HG03520 (cell line): ENCODE results near the gene MTMR1.

Experiments used
- ATAC-seq: cut with Tn5 transposase; IDR thresholded peaks from one replicate; pipeline ENCODE4 v1.9.1; 2021; ENCODE audit warnings: mild to moderate bottlenecking, moderate library complexity; ENCODE audit not compliant: unreplicated experiment

The MTMR1 gene

DNA sequence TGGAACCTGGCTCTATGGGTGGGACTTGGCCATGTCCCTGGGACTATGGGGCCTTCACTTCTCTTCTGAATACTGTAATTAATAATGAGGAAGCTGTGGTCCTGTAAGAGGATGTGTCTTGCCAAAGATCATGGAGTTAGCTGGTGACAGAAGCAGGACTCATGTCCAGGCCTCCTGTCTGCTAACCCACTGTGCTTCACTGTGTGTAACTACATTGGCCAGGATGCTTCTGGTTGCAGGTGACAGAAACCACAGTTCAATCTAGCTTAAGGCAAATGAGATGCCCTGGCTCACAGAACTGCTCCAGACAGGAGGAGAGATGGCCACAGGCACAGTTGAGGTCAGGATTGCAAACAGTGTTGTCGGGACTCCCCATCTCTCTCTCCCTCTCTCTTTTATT is 3.1 kb downstream of the MTMR1 start:
- ATAC-seq, result no peak

DNA sequence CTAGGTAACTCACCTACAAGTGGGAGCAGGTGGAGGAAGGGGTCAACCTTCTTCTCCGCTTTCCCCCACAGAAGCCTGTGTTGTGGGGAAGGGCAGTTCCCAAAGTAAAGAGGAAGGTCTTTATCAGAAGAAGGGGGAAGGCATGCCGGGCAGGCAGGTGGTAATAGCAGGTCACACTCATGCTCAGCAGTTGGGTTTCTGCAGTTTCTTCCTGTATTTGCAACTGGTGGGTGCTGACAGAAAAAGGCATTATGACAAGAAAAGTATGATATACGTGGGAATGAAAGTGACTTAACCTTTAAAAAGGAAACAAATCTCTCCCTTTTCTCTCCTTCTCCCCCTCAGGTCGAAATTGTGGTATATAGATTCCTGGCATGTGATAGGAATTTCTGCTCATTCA is 3.7 kb downstream of the MTMR1 start:
- no peak for ATAC-seq

DNA sequence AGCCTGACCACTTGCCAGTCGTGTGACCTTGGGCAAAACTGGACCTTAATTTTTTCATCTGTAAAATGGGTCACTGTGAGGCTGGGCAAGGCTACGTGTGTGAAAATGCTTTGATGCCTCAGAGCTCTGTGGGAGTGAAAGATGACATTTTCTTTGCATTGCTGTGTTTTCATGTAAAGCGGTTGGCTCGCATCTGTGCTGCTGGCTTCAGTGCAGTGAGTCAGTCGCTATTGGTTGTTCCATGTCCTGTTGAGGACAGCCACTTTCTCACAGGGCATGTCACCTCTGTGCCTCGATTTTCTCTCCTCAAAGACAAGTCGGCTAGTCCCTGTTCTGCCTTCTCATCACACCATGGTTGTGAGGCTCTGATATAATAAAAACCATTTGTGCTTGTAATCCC is 4.4 kb downstream of the MTMR1 start:
- ATAC-seq, result no peak

- ATAC-seq, result no peak
Measured at GRCh38 chrX:150698981-150699380, 5.8 kb downstream of the MTMR1 start.

DNA sequence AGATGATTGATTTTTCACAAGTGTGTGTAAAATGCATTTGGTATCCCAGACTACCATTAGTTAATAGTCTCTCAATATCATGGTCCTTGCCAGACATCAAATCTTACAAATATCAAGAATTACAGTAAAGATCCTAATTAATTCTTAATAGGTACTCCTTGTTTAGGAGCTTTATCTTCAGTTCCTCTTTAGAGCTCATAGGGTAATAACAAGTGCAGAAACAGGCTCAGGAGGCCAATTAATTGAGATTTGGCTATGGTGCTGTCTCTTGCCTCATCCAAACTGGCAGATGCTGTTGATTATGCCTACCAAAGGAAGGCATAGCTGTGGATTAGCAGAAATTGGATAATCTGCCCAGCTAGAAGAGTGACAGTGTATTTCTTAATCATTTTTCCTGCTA is 6.9 kb downstream of the MTMR1 start:
- no peak for ATAC-seq

DNA sequence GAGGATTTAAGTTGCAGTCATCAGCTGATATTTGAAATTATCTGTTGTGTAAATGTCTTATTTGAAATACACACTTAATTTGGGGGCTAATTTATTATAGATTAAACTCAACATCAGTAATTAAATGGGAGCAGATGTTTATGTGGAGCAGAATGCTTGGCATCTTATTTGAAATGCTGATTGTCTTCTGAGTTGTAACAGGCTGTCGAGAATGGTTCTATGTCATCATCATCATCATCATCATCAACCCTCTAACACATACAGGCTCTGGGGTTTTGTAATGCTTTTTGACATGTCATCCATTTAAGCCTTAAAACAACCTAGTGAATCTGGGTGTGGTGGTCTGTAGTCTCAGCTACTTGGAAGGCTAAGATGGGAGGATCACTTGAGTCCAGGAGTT is 8.2 kb downstream of the MTMR1 start:
- ATAC-seq, result no peak

DNA sequence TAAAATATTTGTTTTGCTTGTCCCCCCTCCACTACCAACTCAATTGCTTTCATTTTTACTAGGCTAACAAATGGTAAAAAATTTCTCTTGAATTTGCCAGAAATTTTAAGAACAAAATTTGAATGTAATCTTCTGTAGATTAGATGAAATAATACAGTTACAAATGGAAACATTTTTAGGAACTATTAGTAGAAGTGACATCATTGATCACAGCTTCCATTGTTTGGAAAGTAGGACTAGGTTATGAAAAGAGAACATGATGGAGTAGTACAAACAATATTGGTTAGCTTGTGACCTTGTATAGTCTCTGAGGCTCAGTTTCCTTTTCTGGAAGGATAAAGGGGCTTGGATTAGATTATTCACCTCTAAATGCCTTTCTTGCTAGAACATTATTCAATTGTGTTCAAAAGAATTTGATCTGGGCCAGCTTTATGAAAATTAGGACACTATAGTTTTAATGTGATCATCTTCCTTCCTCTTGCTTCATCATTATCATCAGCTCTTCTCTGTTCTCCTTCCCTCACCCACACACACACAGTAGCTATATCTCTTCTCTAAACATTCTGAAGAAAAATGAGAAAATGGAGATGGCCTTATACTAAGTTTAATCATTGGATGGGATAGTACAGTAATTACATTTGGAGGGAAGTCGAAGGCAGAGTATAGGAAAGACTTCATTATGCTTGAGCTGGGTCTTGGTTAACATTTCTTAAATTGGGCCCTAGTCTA is 9.9 kb downstream of the MTMR1 start:
- ATAC-seq, result no peak

GRCh38 chrX:150703695-150703974 is 10.4 kb downstream of the MTMR1 start:
- ATAC-seq, result no peak

DNA sequence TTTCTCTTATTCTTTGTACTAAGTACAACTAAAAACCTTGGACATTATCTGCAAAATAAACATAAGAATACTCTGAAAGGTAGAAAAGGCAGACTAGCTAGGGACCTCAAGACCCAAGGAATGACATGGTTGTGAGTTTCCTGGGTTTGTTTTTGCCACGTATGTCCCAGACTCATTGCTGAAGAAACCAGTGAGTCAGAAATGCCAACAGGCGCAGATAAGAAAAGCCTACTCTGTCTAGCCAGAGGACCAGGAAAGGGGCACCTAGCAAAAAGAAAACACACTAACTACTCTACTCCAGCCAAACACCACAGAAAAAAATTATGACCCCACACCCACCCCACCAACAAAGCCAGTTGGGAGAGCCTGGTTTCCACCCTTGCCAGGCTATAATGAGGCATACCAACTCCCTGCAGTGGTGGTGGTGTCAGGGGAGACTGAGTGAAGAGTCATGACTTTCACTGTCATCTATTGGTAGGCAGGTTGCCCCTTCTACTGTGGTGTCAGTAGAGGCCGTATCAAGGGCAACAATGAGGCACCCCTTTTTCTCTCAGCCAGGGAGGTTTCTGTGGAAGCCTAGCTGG is 10.9 kb downstream of the MTMR1 start:
- no peak for ATAC-seq

GRCh38 chrX:150712619-150713018 is 19.4 kb downstream of the MTMR1 start:
- no peak for ATAC-seq

- ATAC-seq, result no peak
Measured at GRCh38 chrX:150715184-150715583, 22.0 kb downstream of the MTMR1 start.

DNA sequence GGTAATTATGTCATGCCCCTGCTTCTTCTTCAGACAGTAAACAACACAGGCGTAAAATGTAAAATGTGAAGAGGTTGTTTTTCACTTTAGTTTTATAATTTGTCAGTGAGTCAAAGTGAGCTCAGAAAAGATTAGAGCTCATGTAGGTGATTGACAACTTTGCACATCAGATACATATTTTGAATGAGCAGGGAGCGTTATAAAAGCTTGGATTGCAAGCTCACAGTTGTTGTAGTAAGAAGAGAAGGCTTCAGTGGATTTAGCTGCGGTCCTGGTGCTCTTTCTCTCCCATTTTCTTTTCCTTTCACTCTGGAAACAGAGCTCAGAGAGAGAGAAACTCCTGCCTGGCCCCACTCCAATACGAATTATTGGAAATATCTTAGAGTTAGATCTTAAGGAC is 26.4 kb downstream of the MTMR1 start:
- no peak for ATAC-seq

DNA sequence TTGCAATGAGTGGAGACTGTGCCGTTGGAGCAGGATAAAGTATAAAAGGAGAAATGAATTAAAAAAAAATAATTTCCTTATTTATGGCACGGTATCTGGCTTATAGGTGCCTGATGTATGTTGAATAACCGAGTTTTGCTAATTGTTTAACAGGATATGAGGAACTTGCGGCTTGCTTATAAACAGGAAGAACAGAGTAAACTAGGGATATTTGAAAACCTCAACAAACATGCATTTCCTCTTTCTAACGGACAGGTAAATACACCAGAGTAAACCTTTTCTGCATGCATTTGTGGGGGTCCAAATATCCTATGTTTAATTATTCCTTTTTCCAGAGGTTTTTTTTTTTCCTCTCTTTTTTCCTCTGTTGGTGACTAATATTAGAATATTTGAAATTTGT is 36.8 kb downstream of the MTMR1 start:
- no peak for ATAC-seq

DNA sequence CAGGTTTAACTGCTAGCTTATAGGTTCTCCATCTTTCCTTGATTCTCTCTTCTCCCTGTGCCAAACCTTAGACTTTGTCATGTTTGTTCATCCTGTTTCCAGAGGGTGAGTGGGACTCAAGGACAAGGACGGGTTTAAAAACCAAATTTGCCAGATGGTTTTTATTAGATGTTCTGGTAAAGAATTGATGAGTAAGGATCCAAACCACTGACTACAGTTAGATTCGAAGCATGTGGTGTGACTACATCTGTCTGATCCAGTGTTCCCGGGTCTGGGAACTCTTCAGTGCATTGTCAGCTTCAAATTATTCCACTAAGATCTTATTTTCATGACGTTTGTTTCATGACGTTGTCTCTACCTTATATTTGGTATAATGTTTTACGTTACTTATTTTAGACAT is 37.5 kb downstream of the MTMR1 start:
- no peak for ATAC-seq

GRCh38 chrX:150731795-150732194 is 38.6 kb downstream of the MTMR1 start:
- no peak for ATAC-seq

GRCh38 chrX:150736475-150736874 is 43.3 kb downstream of the MTMR1 start:
- ATAC-seq, result no peak

DNA sequence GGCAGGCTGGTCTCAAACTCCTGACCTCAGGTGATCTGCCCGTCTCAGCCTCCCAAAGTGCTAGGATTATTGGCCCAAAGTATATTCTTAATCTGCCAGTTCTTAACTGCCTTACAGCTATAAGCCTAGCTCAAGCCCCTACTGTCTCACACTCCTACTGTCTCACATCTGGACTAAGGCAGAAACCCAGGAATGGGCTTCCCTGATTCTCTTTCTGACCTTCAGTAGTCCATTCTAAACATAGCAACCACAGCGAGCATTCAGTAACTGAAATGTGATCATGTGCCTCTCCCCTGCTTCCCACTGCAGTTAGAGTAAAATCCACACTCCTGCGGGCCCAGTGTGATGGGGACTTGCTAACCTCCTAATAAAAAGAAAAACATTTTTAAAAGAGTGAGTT is 58.9 kb downstream of the MTMR1 start:
- ATAC-seq, result no peak

- ATAC-seq, result no peak
Measured at GRCh38 chrX:150753357-150753756, 60.2 kb downstream of the MTMR1 start.

GRCh38 chrX:150753968-150754367 is 60.8 kb downstream of the MTMR1 start:
- no peak for ATAC-seq

- ATAC-seq, result no peak
Measured at GRCh38 chrX:150757371-150757770, 64.2 kb downstream of the MTMR1 start.

DNA sequence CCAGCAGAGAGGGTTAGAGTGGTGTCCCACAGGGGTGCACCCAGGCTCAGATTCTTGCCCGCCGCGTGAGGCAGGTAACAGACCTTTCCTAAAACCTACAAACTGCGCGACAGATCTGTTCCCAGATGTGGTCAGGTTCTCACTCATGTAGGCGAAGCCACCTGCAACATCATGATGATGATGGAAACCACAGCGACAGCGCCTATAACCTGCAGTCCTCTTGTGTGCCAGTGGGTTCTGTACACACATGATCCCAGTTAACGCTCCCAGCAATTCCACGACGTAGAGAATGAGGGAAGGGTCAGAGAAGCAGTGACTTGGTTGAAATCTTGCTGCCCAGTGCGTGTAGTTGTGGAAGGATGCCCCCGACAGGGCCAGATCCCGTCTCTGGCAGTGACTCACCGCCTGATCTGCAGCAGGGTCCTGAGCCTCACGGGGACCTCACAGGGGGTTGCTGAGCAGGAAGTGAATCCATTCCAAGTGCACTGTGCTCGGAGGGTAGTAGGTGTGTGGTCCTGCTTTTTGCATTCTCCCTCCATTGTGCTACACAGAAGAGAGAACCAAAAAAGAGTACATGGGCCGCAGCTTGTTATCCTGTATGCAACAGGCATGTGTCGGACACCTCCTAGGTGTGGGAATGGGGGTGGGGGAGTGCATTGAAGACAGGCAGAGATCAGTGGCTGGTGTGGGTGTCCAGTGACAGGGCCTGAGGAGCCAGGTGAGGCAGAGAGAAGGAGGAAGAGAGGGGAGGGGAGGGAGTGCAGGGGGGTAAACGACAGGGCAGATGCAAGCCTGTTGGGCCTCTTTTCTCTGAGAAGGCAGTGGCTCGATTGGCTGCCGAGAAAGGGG is 66.6 kb downstream of the MTMR1 start:
- ATAC-seq, result no peak

DNA sequence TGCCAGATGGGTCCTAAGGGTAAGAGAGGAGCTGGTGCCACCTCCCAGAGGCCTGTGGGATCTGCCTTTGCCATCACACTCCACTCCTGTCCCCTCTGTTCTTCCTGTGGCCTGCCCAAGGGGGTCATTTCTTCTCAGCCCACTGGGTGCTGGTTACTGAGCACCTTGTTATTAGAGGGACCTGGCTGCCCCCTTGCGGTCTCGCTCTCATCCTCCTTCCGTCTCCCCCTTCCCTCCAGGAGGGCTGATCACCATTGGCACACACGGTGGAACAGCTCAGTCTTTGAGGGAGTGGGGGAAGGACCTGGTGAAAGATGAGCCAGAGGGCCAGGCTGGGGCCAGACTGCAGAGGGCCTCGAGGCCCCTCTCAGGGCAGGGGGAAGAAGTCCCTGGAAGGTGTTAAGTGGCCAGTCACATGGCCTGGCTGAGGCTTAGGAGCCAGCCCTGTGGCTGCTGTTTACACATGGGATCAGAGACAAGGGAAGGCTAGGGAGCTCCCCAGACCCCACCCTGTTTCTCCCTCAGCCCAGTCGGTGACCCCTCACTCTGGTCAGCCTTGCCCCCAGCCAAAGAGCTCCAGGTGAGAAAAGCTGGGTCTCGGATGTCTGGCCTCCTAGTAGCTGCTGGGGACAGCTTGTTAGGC is 68.1 kb downstream of the MTMR1 start:
- ATAC-seq, result no peak
